ENCODE data around the gene HIVEP3. TPM values are rescaled to one million over a fixed set of nuclear protein-coding genes. Genes with fewer than 3 reads are reported as not detected.

The HIVEP3 gene
- total and polyA plus RNA-seq, 5 donors = 6.3 to 7.9 (median 7.2) TPM

DNA sequence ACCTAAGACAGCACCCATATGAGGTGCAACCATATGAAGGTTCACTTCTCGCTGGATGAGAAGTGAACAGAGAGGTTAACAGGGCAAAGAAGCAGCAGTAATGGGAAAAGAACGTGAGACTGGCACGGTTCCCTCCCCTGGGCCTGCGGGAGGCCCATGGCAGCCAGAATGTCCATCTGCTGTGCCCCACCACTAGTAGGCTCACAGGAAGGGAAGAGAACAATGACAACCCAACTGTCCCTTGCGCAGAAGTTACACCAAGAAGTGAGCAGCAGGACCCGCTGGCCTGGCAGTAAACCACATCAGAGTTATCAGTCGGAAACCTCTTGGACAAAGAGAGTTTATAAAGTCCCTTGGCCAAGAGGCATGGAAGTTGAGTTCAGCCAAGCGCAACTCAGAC is 11.3 kb downstream of the HIVEP3 start:
- 91% methylated on average over 8 of the region's 8 CpGs for WGBS
- H3K27me3 ChIP-seq (ENCODE audit: control insufficient read depth, insufficient read depth) = no peaks in the 10 kb centered on the region
- ATAC-seq = no peak

DNA sequence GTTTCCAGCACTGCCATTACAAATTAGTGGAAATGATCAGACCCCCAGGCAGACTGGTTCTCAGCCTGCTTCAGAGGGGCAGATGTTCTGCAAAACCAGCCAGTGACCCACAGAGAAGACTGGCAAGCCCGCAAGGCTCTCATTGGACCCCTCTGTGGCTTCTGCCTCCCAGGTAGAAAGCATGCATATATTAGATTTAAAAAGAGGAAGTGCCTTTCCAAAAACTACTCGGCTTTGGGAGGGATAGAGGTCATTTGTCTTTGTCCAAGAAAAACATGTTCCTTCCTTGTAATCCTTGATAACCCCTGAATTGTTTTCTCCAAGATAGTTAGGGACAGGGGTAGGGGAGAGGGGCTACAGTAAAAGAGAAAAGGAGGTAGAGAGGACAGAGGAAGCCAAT is 11.8 kb downstream of the HIVEP3 start:
- intact Hi-C loops (cut with DNase I) = no loop called here
- Histone ChIP-seq H3K4me3 (ENCODE audit: low read length) (no peak overlapping the region), H3K27ac (ENCODE audit: low read length) (no peak overlapping the region), H3K9me3 (ENCODE audit: control insufficient read depth, low read length) (no peaks in the 10 kb centered on the region), H3K27me3 (ENCODE audit: control insufficient read depth, insufficient read depth) (no peaks in the 10 kb centered on the region), H3K4me1 (ENCODE audit: control insufficient read depth, insufficient read depth, low read length) (peaks cover 10% of the 10 kb centered on the region)
- no peak for ATAC-seq
- no peak for DNase-seq
- 52% methylated on average over 2 of the region's 2 CpGs for WGBS

More for the DNA sequence above, 11.3 kb downstream of the HIVEP3 start:
- Histone ChIP-seq H3K4me3 (ENCODE audit: low read length) (no peak overlapping the region), H3K4me1 (ENCODE audit: control insufficient read depth, insufficient read depth, low read length) (peaks cover 6% of the 10 kb centered on the region), H3K9me3 (ENCODE audit: control insufficient read depth, low read length) (no peaks in the 10 kb centered on the region), H3K27ac (ENCODE audit: low read length) (no peak overlapping the region)
- DNase-seq = no peak
- intact Hi-C loops (cut with DNase I) = no loop called here

DNA sequence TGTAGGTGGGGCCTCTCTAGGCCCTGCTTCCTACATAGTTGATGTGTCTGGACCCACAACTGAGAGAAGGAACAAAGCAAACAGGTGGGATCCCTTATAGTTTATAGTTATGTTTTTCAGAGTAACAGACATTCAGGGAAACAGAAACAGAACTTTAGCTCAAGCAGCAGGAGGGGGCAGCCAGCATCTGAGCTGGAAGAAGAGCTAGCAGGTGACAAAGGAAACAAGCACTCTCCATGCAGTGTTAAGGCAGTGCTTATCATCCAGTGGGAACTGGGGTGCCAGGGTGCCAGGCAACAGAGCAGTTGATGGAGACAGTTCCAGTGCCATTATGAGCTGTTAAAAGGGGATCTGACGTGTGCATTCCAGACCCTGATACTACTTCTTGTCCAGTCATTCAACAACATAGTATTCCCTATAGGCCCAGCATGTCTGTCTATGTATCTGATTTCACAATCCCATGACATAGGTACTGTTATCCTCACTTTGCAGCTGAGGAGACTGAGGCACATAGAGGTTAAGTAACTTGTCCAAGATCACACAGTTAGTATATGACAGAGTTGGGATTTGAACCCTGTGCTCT is 13.5 kb downstream of the HIVEP3 start:
- no peak overlapping the region for H3K27ac ChIP-seq (ENCODE audit: low read length)
- ATAC-seq (no peak), DNase-seq (no peak)
- no peaks in the 10 kb centered on the region for H3K27me3 ChIP-seq (ENCODE audit: control insufficient read depth, insufficient read depth)
- intact Hi-C loops (cut with DNase I) = no loop called here
- H3K4me1 ChIP-seq (ENCODE audit: control insufficient read depth, insufficient read depth, low read length) = peaks cover 23% of the 10 kb centered on the region
- H3K9me3 ChIP-seq (ENCODE audit: control insufficient read depth, low read length) = no peaks in the 10 kb centered on the region
- H3K4me3 ChIP-seq (ENCODE audit: low read length) = no peak overlapping the region
- 76% methylated on average over 1 of the region's 1 CpG for WGBS

DNA sequence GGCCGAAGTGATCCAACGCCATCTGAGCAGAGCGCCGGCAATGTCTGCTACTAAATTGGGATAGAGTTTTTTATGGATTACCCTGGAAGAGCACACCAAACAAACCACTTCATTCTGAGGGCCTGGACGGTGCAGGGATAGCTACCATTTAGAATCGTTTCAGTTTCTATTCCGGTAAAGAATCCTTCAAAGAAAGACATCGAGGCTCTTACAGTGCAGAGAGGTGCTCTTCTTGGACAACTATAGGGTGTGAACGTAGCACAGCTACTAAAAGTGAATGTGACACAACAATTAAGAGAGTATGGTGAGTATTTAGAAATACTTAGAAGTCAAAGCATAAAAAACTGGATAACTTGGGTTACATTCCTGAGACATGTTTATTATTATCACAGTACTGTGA is 16.1 kb downstream of the HIVEP3 start:
- no peak for ATAC-seq
- 56% methylated on average over 9 of the region's 9 CpGs for WGBS
- H3K27ac ChIP-seq (ENCODE audit: low read length) = no peak overlapping the region
- DNase-seq = no peak
- peaks cover 23% of the 10 kb centered on the region for H3K4me1 ChIP-seq (ENCODE audit: control insufficient read depth, insufficient read depth, low read length)
- intact Hi-C loops (cut with DNase I) = no loop called here
- no peaks in the 10 kb centered on the region for H3K27me3 ChIP-seq (ENCODE audit: control insufficient read depth, insufficient read depth)
- no peaks in the 10 kb centered on the region for H3K9me3 ChIP-seq (ENCODE audit: control insufficient read depth, low read length)
- no peak overlapping the region for H3K4me3 ChIP-seq (ENCODE audit: low read length)

DNA sequence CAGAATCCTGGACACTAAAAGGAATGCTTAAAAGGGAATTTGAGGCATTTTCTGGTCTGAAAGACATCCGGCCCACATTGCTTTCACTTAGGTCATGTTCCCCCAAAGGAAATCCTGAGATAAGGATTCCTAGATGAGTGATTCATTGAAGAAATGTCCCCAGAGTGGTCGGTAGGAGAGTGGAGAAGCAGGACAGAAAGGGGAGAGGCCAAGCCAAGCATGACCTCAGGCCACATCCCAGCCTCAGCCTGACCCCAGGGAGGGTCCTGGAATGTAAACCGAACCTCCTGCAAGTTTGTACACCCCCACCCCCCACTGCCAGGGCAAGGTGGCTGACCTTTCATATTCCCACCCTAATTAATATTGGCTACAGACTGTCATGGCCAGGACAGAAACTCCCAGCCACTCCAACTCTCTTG is 16.6 kb downstream of the HIVEP3 start:
- H3K9me3 ChIP-seq (ENCODE audit: control insufficient read depth, low read length) = no peaks in the 10 kb centered on the region
- ATAC-seq (peak; percentile 76 to 90), DNase-seq (peak; percentile 62 to 72 (median 64))
- H3K4me1 ChIP-seq (ENCODE audit: control insufficient read depth, insufficient read depth, low read length) = peaks cover 20% of the 10 kb centered on the region
- no peak overlapping the region for H3K4me3 ChIP-seq (ENCODE audit: low read length)
- H3K27ac ChIP-seq (ENCODE audit: low read length) = no peak overlapping the region
- H3K27me3 ChIP-seq (ENCODE audit: control insufficient read depth, insufficient read depth) = no peaks in the 10 kb centered on the region
- WGBS = 25% methylated on average over 3 of the region's 3 CpGs
- intact Hi-C loops (cut with DNase I) = no loop called here

DNA sequence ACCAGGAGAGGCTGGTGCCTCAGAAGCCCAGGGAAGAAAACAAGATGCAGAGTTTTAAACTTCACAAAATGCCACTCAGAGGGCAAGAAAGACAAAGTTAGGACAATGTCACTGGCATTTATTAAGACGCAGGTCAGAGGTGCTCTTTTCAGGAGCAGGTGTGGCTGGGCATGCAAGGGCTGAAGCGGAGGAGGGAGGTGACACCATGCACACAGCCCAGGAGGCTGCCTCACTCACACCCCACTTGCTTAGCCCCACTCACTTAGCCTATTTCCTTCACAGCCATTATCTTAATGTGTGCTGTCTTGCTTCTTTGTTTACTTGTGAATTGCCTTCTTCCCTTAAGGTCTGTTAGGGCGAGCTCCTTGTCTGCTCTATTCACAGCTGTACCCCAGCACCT is 17.2 kb downstream of the HIVEP3 start:
- intact Hi-C loops (cut with DNase I) = no loop called here
- Histone ChIP-seq H3K27me3 (ENCODE audit: control insufficient read depth, insufficient read depth) (no peaks in the 10 kb centered on the region), H3K27ac (ENCODE audit: low read length) (no peak overlapping the region), H3K4me1 (ENCODE audit: control insufficient read depth, insufficient read depth, low read length) (peaks cover 20% of the 10 kb centered on the region), H3K9me3 (ENCODE audit: control insufficient read depth, low read length) (no peaks in the 10 kb centered on the region), H3K4me3 (ENCODE audit: low read length) (no peak overlapping the region)
- WGBS = 89% methylated on average over 3 of the region's 3 CpGs
- peak; percentile 6 to 17 for ATAC-seq
- no peak for DNase-seq

DNA sequence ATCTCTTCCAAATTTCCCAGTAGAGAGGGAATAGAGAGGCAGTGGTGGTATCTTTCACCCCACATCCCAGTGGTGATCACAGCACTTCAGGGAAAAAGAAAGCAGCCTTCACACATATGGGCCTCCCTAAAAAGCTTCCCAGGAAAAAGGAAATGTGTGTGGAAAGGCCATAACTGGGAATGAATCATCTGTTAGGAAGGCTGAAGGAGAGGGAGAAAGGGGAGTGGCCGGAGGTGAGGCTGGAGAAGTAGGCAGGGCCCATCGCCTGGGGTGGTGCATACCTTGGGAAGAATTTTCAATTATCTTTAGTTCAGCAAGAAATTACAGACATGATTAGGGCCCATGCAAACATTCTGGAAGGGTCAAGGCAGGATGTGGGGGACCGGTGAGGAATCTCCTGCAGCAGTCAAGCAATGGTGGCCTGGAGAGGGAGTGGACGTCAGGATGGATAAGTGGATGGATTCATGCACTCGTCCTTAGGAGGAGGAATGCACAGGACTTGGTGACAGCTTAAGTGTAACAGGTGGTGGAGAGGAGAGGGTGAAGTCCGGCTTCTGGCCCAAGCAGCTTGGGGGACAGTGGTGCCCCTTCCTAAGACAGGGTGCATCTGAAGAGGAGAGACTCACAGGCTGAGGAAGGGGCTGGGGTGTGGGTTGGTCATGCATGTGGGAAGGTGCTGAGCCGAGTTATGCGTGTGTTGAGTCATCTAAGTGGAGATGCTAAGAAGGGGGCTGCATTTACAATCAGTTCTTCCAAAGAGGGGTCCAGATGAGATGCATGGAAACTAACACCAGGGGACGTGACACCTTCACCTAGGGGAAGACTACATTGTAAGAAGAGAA is 17.9 kb downstream of the HIVEP3 start:
- intact Hi-C loops (cut with DNase I) = no loop called here
- Histone ChIP-seq H3K4me1 (ENCODE audit: control insufficient read depth, insufficient read depth, low read length) (peaks cover 20% of the 10 kb centered on the region), H3K27me3 (ENCODE audit: control insufficient read depth, insufficient read depth) (no peaks in the 10 kb centered on the region), H3K27ac (ENCODE audit: low read length) (no peak overlapping the region), H3K4me3 (ENCODE audit: low read length) (no peak overlapping the region), H3K9me3 (ENCODE audit: control insufficient read depth, low read length) (no peaks in the 10 kb centered on the region)
- ATAC-seq (no peak), DNase-seq (no peak)
- 89% methylated on average over 9 of the region's 9 CpGs for WGBS

DNA sequence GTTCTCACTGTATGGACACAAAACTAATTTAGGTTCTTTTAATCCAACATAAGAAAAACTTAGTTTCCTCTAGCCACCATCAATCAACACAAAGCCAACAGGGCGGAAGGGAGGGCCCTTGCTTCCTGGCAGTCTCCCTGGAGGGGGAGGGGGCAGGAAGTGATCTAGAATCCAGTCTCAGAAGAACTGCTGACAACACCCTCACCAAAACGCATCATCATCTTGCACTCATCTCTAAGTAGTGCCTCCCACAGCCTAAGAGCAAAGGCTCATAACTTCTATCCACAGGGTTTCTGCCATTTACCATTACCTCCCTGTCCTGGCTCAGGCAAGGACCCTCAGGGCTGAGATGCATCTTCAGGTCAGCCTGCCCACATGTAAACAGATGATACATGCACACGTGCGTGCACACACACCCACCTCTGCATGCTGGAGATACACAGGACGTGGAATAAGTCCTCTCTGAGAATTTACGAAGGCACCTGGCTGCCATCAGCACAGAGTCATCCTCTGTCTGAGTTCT is 20.5 kb downstream of the HIVEP3 start:
- 59% methylated on average over 6 of the region's 6 CpGs for WGBS
- DNase-seq = peak; percentile 53 to 74 (median 71)
- Histone ChIP-seq H3K9me3 (ENCODE audit: control insufficient read depth, low read length) (no peaks in the 10 kb centered on the region), H3K4me1 (ENCODE audit: control insufficient read depth, insufficient read depth, low read length) (peaks cover 18% of the 10 kb centered on the region), H3K27ac (ENCODE audit: low read length) (no peak overlapping the region), H3K4me3 (ENCODE audit: low read length) (no peak overlapping the region), H3K27me3 (ENCODE audit: control insufficient read depth, insufficient read depth) (no peaks in the 10 kb centered on the region)
- peak; percentile 32 to 70 for ATAC-seq
- intact Hi-C loops (cut with DNase I) = no loop called here

DNA sequence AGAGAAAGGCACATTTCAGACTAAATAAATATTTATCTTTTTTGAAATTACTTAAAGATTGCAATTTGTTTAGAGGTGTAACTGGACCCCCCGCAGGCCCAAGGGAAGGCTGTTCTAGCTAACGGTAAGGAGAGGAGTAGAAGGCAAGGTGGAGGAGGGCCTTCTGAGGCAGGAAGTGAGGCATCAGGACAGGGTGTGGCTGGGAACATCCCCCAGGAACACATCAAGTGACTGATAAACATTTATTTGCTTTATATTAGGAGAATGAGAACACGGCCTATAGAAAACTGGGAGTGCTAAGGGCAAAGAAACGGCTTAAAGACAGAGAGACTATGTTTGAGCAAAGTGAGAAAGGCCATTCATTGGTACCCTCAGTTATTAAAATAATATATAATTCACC is 23.2 kb downstream of the HIVEP3 start:
- Histone ChIP-seq H3K27ac (ENCODE audit: low read length) (no peak overlapping the region), H3K9me3 (ENCODE audit: control insufficient read depth, low read length) (no peaks in the 10 kb centered on the region), H3K27me3 (ENCODE audit: control insufficient read depth, insufficient read depth) (no peaks in the 10 kb centered on the region), H3K4me1 (ENCODE audit: control insufficient read depth, insufficient read depth, low read length) (peaks cover 10% of the 10 kb centered on the region), H3K4me3 (ENCODE audit: low read length) (no peak overlapping the region)
- DNase-seq (no peak), ATAC-seq (no peak)
- WGBS = 82% methylated on average over 4 of the region's 4 CpGs
- intact Hi-C loops (cut with DNase I) = no loop called here

DNA sequence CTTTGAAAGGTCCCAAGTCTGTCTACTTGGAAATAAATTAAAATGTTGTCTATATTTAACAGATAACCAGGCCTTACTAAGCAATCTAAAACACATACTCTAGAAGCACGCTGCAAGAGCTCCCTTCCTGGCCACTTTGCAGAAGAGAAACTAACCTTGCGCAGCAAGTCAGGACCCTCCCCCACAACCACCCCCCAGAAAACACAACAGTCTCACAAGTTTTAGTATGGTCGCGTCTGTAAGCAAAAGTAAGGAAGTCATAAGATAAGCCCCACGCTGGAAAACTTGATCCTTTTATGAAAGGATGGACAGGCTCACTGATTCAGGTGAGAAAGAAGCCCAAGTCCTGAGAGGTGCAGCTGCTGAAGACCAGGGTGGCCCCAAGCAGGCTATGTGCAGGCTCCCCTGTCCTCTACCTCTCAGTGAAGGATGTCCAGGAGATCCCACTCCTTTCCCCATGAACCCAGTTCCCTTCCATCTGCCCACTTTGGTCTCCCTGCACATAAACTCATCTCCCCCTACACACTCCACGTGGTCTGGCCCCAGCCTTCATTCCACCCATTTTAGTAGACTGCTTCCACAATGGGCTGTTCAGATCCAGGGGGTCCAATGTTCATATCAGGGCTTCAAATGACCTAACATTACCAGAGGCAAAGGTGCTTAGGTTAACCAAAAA is 23.8 kb downstream of the HIVEP3 start:
- DNase-seq = no peak
- H3K4me3 ChIP-seq (ENCODE audit: low read length) = no peak overlapping the region
- WGBS = 64% methylated on average over 6 of the region's 6 CpGs
- H3K27me3 ChIP-seq (ENCODE audit: control insufficient read depth, insufficient read depth) = no peaks in the 10 kb centered on the region
- intact Hi-C loops (cut with DNase I) = no loop called here
- peak overlapping the region; percentile 22 for H3K27ac ChIP-seq (ENCODE audit: low read length)
- H3K4me1 ChIP-seq (ENCODE audit: control insufficient read depth, insufficient read depth, low read length) = peaks cover 9% of the 10 kb centered on the region
- no peaks in the 10 kb centered on the region for H3K9me3 ChIP-seq (ENCODE audit: control insufficient read depth, low read length)
- no peak for ATAC-seq

Measured in right cardiac atrium (tissue), 5 donors.